Hepatic stellate cell (primary cell): Measurements from ENCODE around the gene CNTLN.
"Not testable (repeated sequence)": the region's sequence is repeated elsewhere in the genome, so short reads cannot be mapped to it uniquely, and the experiment has no call there.

Experiments
- DNase-seq: peaks from one replicate; pipeline ENCODE4 v3.0.0; 2011; ENCODE audit warnings: low spot score

CNTLN gene

DNA sequence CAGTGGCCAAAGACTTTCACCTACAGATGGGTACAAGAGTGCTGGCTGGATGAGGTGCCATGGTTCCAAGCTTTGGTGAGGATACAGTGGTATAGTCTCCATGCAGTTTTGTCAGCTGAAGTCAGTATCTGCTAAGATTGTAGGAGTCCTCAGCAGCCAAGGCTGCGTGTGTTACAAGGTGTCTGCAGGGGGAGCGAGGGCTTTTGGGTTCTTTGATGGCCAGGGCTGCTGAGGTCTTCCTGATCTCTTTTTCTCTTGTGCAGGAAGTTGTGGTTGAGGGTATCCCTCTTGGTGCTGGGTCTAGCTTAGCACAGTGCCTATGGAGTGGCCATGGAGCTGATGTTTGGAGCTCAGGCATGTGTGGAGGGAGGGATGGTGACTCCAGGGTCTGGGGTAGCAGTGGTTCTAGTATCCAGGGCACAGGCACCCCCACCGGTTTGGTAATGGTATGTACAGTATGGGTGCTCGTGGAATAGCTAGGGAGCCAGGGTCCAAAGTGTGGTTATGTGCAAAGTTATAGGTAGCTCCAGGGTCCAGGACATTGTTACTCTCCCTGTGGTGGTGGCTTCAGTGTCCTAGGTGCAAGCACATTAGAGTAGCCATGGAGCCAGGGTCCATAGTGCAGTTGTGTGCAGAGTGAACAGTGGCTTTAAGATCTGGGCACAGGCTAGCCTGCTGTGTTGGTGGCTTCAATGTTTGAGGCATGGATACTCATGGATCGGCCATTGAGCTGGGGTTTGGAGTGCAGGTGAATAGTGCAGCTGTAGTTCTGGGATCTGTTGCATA is 36.7 kb downstream of the CNTLN start:
- no peak for DNase-seq

GRCh38 chr9:17177496-17177895 is 42.7 kb downstream of the CNTLN start:
- DNase-seq = not testable (repeated sequence)

GRCh38 chr9:17185481-17186029 is 50.7 kb downstream of the CNTLN start:
- DNase-seq = no peak

- DNase-seq = peak; percentile 9
These were observed 56.2 kb downstream of the CNTLN start for GRCh38 chr9:17191082-17191481.

- DNase-seq = no peak
These were observed 69.8 kb downstream of the CNTLN start for GRCh38 chr9:17204611-17205152.

DNA sequence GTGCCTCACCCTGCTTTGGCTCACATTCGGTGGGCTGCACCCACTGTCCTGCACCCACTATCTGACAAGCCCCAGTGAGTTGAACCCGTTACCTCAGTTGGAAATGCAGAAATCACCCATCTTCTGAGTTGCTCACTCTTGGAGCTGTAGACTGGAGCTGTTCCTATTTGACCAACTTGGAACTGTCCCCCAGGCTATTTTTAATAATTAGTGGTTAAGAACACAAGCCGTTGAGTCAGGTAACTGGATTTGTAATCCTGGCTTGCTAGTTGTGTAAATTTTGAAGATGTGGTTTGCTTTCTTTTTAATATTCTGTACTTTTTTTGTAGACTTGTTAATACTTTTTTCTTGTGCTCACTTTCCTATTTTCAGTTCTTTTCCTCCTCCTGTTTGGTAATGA is 81.2 kb downstream of the CNTLN start:
- no peak for DNase-seq

DNA sequence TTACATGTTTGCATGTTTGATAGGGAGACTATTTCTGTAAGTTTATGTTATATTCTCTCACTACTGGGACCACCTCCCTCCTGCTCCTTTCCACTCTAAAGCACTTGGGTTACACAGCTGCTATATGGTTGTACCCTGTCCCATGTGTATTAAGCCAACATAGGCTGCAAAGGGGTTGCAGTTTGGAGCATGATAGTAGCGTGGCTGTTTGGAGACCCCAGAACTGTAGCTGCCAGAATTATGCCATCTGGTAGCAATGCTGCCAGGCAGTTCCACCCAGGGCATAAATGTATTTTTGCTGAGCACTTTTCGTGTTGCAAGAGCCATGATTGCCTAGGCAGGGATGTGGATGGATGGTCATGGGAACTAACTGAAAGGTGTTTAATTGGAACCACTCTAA is 81.8 kb downstream of the CNTLN start:
- no peak for DNase-seq

GRCh38 chr9:17217272-17217671 is 82.4 kb downstream of the CNTLN start:
- DNase-seq = no peak

DNA sequence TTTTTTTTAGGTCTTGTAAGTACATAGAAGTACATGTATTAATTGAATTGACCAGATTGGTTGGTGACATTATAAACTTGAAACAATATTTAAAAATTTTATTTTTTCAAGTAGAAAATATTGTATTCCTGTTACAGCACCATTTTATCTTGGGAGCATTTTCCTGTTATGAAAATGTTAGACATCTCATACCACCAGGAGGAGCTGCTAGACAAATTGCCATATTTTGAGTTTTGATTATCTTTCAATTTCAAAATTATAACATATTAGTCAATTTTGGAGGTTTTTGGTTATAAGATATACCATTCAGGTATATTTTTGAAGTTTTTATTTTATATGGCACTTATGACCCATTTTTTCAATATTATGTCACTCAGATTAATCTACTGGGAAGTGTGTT is 84.4 kb downstream of the CNTLN start:
- peak; percentile 6 for DNase-seq

DNA sequence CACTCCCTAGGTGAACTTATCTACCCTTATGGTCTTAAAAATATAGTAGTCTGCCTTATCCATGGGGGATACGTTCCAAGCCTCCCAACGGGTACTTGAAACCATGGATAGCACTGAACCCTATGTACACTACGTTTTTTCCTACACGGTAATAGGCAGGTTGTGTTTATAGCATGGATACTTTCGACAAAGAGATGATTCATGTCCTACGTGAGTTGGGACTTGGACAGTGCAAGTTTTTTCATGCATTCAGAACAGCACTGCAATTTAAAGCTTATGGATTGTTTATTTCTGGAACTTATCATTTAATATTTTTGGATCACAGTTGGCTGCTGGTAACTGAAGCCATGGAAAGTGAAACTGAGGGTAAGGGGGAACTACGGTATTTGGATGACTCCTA is 88.1 kb downstream of the CNTLN start:
- no peak for DNase-seq

- no peak for DNase-seq
These were observed 90.6 kb downstream of the CNTLN start for GRCh38 chr9:17225407-17225806.

GRCh38 chr9:17229945-17230560 is 95.2 kb downstream of the CNTLN start:
- DNase-seq = no peak

DNA sequence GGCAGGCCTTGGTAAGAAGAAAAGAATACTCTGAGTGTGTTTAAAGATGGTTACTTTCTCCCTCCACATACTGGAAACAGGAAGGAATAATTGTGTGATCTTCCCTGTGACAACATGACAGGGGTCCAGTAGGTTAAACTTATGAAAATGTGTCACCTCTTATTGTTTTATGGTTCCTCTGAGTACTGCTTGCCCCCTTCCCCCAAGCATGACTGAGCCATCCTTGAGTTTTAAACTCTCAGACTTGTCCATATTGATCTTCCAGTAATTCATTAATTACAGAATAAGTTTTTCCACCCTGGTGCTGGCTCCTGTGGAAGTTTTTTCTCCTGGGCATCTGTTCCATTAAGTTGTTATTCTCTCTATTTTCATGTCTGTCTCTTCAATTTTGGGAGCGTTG is 95.8 kb downstream of the CNTLN start:
- no peak for DNase-seq

DNA sequence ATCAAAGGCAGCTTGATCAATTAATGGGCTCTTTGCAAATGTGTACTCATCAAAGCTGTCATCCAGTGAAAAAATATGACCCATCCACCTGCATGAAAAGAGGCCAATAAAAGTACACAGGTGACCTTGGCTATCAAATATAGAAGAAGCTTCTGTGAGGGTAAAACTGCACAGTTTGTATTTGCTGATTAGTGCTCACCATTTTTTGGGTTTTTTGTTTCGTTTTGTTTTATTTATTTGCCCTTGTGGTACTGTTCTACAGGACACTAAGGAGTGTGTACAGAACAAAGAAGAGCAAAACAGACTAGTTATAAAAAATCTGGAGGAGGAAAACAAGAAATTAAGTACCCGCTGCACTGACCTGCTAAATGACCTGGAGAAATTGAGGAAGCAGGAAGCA is 101.3 kb downstream of the CNTLN start:
- no peak for DNase-seq

- no peak for DNase-seq
These were observed 111.9 kb downstream of the CNTLN start for GRCh38 chr9:17246770-17247169.

- DNase-seq = no peak
These were observed 116.3 kb downstream of the CNTLN start for GRCh38 chr9:17251100-17251499.

DNA sequence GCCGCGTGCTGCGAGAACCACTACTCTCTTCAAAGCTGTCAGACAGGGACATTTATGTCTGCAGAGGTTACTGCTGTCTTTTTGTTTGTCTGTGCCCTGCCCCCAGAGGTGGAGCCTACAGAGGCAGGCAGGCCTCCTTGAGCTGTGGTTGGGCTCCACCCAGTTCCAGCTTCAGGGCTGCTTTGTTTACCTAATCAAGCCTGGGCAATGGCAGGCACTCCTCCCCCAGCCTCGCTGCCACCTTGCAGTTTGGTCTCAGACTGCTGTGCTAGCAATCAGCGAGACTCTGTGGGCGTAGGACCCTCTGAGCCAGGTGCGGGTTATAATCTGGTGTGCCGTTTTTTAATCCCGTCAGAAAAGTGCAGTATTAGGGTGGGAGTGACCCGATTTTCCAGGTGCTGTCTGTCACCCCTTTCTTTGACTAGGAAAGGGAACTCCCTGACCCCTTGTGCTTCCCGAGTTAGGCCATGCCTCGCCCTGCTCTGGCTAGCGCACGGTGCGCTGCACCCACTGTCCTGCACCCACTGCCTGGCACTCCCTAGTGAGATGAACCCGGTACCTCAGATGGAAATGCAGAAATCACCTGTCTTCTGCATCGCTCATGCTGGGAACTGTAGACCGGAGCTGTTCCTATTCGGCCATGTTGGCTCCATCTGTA is 133.8 kb downstream of the CNTLN start:
- not testable (repeated sequence) for DNase-seq

GRCh38 chr9:17269799-17270198 is 135.0 kb downstream of the CNTLN start:
- no peak for DNase-seq

GRCh38 chr9:17272536-17272935 is 137.7 kb downstream of the CNTLN start:
- DNase-seq = no peak

DNA sequence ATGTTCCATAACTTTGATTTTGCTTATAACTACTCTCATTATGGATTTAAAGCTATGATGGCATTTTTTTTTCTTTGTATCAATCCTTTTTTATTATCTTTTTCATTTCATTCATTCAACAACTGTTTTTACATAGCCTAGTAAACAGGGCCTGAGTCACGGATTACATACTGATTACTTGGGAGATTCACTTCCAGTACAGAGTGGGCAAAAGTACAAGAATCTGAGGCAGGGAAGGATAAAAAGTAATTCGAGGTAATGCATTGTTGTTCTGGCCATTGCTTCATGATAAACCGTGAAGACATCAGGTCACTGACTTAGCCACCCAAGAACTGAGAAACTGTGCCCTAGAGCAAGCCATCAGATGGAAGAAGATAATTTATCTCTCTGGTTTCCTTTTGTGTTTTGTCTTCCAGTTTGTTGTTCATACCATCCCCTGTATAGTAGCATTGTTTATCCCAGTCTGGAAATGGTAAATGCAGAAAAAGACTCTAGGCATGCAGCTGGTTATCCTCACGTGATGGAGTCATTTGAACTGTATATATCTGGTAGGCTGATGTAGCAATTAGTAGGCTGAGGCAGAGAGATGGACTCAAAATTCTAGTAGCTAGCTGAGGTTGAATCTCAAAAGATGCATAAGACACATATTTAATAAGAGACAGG is 145.6 kb downstream of the CNTLN start:
- DNase-seq = no peak

DNA sequence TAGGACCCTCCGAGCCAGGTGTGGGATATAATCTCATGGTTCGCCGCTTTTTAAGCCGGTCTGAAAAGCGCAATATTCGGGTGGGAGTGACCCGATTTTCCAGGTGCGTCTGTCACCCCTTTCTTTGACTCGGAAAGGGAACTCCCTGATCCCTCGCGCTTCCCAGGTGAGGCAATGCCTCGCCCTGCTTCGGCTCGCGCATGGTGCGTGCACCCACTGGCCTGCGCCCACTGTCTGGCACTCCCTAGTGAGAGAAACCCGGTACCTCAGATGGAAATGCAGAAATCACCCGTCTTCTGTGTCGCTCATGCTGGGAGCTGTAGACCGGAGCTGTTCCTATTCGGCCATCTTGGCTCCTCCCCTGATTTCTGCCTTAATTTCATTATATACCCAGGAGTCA is 155.8 kb downstream of the CNTLN start:
- DNase-seq = not testable (repeated sequence)

DNA sequence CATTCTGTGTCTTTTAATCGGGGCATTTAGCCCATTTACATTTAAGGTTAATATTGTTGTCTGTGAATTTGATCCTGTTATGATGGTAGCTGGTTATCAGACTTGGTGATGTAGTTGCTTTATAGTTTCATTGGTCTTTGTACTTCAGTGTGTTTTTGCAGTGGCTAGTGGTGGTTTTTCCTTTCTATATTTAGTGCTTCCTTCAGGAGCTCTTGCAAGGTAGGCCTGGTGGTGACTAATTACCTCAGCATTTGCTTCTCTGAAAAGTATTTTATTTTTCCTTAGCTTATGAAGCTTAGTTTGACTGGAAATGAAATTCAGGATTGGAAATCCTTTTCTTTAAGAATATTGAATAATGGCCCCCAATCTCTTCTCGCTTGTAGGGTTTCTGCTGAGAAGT is 156.9 kb downstream of the CNTLN start:
- no peak for DNase-seq
